ENCODE data around the gene NCAPG2.

Gene NCAPG2

DNA sequence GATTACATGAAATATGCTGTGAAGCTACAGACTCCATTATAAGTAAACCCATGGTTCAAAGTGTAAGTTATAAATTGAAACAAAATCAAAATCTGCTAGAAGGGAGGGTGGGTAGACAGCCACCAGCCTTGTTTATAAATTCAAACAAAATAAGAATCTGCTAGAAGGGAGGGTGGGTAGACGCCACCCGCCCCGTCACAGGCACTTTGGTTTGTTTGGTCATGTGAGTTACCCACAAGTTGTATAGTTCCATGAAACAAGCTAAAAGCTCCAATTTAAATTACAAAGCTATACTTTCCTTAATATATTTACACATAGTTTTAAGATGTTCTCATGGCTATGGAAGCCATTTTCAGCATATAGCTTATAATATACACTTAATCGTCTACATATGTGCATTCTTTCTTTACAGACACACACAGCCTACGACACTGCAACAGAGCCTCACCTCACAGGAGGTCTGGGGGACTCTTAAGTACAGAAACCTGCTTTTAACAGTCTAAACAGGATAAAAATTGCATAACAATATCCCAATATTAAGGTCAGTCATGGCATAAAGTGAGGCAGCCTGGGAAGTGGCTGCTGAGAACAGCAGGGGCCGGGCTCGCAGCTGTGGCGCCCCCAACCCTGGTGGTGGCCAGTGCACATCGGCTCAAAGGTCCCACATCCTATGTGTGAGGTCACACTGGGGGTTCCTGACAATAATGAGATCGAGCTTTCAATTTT, 28.1 kb upstream of the NCAPG2 start:
- no peak for DNase-seq

DNA sequence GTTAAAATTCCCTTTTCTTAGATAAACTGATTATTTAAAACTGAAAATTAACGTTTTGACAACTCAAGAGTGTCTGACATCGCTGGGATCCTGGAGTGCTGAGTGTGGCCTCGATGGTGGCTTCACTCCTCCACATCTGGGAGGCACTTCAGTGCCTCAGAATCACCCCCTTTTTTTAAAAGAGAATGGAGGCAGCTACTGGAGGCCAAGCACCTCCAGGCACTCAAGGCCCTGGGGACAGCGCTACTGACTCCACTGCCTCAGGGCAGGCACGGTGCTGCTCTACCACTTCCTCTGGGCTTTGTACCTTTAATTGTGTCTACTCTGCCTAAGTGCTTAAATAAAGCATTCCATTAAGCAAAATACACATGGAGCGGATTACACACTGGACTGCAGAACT, 27.2 kb upstream of the NCAPG2 start:
- DNase-seq, result no peak

DNA sequence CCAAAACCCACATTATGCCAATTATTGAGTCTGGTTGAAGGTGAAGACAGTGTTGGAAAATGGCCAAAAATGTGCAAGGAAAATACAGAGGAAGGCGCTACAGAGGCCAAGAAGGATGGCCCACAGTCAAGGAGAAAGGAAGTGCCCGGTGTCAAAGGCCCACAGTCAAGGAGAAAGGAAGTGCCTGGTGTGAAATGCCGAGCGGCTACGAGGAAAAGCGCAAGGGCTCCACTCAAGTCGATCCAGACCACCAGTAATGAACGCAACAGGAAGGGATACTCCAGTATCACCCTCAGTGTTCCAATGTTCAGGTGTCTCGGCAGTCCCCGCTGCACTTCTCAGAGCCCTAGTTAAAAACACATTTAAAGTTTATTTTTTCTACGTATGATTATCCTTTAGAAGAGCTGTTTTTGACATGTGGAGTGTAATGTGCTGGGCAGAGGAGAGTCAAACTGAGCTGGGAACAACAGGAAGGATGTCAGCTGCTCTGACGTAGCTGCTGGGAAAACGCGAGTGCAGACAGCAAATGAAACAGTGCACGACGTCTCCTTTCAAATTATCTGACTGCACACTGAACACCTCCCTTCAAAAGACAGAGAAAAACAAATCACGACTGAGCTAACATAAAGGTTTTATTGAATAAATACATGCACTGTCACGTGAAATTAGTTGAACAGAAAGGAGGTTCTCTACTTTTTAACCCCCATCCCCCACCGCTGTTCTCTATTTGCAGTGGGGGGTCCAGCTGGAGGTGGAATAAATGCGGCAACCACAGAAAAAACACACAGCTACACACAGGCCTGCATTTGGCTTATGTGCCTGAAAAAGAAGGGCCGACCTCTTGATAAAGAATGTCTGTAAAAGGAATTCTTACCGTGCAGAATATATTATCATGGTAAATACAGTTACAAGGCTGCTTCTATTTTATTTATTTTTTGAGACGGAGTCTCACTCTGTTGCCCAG, 26.1 kb upstream of the NCAPG2 start:
- no peak for DNase-seq

DNA sequence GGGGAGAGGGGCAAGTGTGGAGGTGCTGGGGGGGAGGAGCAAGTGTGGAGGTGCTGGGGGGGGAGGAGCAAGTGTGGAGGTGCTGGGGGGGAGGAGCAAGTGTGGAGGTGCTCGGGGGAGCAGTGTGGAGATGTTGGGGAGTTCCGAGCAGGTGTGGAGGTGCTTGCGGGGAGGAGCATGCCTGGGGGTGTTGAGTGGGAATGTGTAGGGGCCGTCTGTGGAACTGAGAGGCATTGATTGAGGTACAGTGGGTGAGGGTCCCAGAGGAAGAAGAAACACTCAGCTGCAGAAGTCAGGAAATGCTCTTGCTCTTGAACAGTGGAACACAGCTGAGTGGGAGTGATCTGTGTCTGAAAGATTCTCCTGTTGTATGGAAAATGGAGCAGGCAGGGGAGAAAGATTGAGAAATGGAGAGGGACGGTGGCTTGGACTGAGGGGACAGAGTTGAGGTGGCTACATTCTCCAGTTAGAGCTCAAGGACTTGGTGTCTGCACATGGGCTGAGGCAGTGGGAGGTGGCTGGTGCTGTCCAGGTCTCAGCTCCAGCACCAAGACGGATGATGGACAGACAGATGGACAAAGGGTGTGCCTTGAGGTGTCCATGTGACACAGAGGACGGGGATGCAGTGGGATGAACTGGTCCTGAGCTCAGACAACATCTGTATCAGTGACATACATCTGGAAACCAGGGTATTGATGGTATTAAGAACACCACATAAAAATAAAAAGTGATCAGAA, 25.2 kb upstream of the NCAPG2 start:
- DNase-seq, result peak; percentile 5

GRCh38 chr7:158728911-158729645, 24.5 kb upstream of the NCAPG2 start:
- DNase-seq, result peak; percentile 41

DNA sequence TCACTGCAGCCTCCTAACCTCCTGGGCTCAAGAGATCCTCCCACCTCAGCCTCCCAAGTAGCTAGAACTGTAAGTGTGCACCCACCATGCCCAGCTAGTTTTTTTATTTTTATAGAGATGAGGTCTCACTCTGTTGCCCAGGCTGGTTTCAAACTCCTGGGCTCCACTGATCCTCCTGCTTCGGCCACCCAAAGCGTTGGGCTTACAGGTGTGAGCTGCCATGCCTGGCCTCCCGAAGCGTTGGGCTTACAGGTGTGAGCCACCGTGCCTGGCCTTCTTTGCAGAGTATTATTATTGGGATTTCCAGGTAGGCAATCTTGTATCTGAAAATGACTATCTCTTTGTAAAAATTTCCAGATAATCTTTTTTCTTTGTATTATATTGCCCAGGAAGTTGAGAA, 23.1 kb upstream of the NCAPG2 start:
- DNase-seq, result no peak

GRCh38 chr7:158726277-158726807, 21.7 kb upstream of the NCAPG2 start:
- no peak for DNase-seq

- no peak for DNase-seq
Measured at GRCh38 chr7:158725506-158725800, 20.8 kb upstream of the NCAPG2 start.

GRCh38 chr7:158724658-158725505, 20.3 kb upstream of the NCAPG2 start:
- DNase-seq, result no peak

DNA sequence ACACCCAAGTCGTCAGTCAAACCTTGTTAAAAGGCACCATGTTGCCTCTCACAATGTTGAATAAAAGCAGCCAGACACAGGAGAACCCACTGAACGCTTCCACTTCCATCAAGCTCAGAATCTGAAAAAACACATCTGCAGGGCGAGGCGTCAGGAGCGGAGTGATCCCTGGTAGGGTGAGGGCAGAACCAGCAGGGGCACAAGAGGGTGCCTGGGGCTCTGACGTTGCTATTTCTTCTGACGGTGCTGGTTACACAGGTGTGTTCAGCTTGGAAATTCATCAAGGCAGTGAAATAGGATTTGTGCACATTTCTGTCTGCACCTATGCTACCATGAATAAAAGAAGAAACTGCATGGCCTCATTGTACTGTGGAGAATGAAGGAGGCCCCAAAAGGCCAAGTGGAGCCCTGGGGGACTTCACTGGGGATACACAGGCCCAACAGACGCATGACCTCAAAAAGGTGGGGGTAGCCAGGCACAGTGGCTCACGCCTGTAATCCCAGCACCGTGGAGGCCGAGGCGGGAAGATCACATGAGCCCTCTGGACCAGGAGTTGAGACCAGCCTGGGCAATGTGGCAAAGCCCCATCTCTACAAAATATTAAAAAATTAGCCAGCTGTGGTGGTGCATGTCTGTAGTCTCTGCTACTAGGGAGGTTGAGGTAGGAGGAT, 19.2 kb upstream of the NCAPG2 start:
- DNase-seq, result no peak

DNA sequence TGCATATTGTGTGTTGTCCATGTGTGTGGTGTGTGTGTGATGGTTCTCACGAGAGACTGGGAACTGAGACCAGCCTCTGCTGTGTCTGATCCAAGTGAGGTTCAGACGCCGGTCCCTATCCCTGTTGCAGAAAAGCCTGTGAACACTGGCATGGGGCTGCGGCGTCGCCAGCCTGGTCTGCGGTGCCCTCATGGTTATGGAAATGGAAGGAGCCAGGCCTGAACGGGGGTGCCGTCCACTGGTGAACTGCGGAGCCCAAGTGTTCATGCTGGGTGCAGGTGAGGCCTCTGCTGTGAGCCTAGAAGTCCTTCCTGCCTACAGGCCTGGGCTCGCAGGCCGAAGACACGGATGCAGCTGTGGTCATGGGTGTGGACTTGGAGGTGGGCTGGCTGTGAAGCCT, 18.7 kb upstream of the NCAPG2 start:
- DNase-seq, result no peak

GRCh38 chr7:158722574-158723237, 18.1 kb upstream of the NCAPG2 start:
- DNase-seq, result no peak

DNA sequence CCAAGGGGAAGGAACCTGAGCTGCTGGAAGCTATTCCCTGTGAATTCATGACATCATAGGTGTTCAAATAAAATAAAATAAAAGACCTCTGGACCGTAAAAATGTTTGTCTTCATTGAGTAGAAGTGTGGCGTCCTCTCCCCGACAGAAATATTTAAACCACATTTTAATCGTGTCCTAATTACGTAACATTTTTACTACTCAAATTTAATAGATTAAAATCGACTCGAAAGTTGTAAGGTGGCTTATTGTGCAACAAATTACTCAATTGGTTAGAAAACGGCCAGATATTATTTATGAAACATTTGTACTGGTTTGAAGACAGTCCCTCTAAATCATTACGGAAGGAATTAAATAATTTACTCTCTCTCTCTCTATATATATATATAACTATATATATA, 15.5 kb upstream of the NCAPG2 start:
- DNase-seq, result no peak

DNA sequence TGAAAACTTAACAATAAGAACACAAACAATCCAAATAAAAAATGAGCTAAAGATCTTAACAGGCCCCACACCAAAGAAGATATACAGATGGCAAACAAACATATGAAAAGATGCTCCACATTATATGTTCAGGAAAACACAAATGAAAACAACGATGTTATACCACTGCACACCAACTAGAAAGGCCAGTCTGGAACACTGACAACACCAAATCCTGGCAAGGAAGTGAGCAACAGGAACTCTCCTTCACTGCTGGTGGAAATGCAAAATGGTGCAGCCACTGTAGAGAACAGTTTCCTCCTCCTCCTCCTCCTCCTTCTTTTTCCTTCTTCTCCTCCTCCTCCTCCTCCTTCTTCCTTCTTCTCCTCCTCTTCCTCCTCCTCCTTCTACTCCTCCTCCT, 12.2 kb upstream of the NCAPG2 start:
- DNase-seq, result no peak

DNA sequence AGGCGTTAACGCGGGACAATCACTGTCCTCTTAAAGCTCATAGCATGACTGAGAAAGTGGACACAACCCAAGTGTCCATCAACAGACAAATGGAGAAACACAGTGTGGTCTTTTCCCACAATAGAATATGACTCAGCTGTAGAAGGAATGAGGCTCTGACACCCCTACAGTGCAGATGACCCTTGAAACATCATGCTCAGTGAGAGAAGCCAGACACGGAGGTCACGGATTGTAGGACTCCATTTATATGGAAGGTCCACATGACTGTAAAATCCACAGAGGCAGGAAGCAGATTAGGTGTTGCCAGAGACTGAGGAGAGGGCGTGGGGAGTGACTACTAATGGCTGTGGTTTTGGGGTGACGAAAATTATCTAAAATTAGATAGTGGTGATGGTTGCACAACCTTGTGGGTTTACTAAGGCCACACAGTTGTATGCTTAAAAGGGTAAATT, 6.1 kb upstream of the NCAPG2 start:
- DNase-seq, result no peak

DNA sequence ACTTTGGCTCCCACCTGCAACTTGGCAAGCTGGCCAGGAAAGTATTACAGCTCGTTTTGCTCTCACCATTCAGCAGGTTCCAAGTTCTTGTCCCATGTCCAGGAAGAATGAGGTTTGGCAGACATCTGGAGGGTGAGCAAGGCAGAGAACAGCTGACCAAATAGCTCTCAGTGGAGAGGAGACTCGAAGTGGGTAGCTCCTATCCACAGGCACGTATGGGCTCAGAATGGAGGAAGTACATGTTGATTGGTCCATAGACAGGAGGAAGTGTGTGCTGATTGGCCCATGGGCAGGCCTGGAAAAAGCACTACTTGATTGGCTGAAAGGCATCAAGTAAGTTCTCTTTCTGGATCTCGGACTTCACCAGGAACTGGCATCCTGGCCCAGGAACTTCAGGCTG, 3.0 kb upstream of the NCAPG2 start:
- DNase-seq, result no peak

DNA sequence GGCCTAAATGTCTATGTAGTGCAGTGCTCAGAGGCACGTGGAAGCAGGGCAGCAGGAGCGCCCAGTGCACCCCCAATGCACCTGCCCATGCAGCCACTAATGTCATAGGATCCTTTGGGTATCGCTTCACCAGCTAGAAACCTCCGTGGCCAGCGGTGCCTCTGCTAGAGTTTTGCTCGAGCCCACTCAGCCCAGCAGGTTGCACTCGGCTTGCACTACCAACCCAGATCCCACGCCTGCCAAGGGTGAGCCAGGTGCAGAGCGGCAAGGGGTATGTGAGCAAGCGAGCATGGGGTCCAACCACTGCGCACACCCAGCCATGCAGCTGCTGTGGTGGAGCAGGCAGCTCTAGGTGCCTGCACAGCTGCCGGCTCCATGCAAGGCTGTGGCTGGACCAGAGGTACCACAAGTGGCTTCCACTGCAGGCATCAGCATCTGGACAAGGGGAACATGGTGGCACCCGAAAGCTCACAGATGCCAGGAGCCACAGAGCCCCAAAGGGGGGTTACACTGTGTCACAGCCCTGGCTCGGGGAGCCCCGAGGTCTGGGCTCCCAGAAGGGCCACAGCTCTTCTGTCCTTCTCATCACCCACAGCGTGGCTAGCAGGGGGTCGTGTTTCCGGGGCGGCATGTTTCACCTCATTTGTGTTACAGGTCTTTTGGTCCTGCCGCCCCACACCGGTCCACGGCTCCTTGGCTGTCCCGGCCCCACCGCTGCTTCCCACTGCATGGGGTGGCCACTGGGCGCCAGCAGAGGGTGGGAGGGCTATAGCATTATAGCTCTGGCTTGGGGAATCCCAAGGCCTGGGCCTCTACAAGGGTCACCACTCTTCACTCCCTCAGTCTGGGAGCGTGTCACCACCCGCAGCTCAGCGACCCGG, 2.3 kb upstream of the NCAPG2 start:
- DNase-seq, result no peak

DNA sequence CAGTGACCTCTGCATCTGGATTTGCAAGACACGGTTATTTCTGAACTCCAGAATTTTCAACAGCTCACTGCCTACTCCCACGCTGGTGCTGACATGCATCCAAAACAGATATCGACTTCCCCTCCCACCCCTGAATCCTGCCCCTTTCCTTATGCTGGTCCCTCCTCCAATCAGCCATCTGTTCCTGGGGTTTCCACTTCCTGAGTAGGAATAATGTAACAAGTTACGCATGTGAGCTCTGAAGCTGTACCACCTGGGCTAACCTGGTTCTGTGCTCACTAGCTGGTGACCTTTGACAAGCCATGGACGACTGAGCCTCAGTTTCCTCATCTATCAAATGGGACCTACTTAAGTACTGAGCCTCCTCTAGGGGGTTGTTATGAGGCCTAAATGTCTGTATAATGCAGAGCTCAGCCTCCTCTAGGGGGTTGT, 1.7 kb upstream of the NCAPG2 start:
- DNase-seq, result no peak

GRCh38 chr7:158705234-158705850, 738 bp upstream of the NCAPG2 start:
- no peak for DNase-seq
